SK-N-SH (cell line): Measurements from ENCODE around the gene C18orf54. TPM values are rescaled to one million over a fixed set of nuclear protein-coding genes. Genes with fewer than 3 reads are reported as not detected.

Source experiments
- CTCF ChIA-PET: fragments of 300-600, 350-600 bp; formaldehyde crosslinking; extraction: SDS; loops from one replicate; lab custom pipeline; 2021; lab: Yijun Ruan, JAX
- POLR2A ChIA-PET: fragments of 350-600 bp; sonication (Branson Sonifier 250); formaldehyde crosslinking; extraction: SDS; loops from one replicate; lab custom pipeline; 2020; ENCODE audit warnings: antibody characterized with exemption, inconsistent platforms; lab: Yijun Ruan, JAX
- DNase-seq: peaks from one replicate; pipeline ENCODE4 v3.0.0; 2012
- H2AFZ ChIP-seq: fragments of 200-600 bp; sonication (generic); 2 replicates; pipeline ENCODE4 v1.8.1; 2016; ENCODE audit warnings: antibody characterized with exemption, mild to moderate bottlenecking, low read depth
- H3F3A ChIP-seq: fragments of 200-600 bp; sonication (generic); replicated peaks from 2 replicates; pipeline ENCODE3; 2016; ENCODE audit warnings: antibody characterized with exemption, mild to moderate bottlenecking; ENCODE audit not compliant: insufficient read depth
- H3K27ac ChIP-seq, 2 experiments: fragments of 200-500 bp in 1 of 2; fragments of 200-600 bp in 1 of 2; sonication (Bioruptor generic) in 1 of 2; sonication (generic), shearing (Covaris generic) in 1 of 2; 2 replicates each; pipeline versions ENCODE4 v1.5.1 to v1.6.1; 2014 to 2016; ENCODE audit warnings: low read depth in 2 of 2, inconsistent platforms in 1 of 2, low read length in 1 of 2, mild to moderate bottlenecking in 1 of 2, mixed read lengths in 1 of 2
- H3K27me3 ChIP-seq: fragments of 200-600 bp; sonication (generic), shearing (Covaris generic); 2 replicates; pipeline ENCODE4 v1.6.1; 2016; ENCODE audit warnings: mixed run types; ENCODE audit not compliant: insufficient read depth
- H3K36me3 ChIP-seq, 2 experiments: fragments of 200-500 bp in 1 of 2; fragments of 200-600 bp in 1 of 2; sonication (Bioruptor generic) in 1 of 2; sonication (generic) in 1 of 2; replicated peaks in 1 of 2; 2 replicates each; pipeline versions ENCODE3 to v1.5.1; 2014 to 2016; ENCODE audit warnings: low read length in 1 of 2, mild to moderate bottlenecking in 1 of 2; ENCODE audit not compliant: insufficient read depth in 2 of 2, control insufficient read depth in 1 of 2
- H3K4me1 ChIP-seq, 2 experiments: fragments of 200-500 bp in 1 of 2; fragments of 200-600 bp in 1 of 2; sonication (Bioruptor generic) in 1 of 2; sonication (generic), shearing (Covaris generic) in 1 of 2; 2 replicates each; pipeline versions ENCODE4 v1.5.1 to v1.6.1; 2014 to 2016; ENCODE audit warnings: low read depth in 1 of 2, low read length in 1 of 2, mixed run types in 1 of 2; ENCODE audit not compliant: insufficient read depth in 2 of 2, control insufficient read depth in 1 of 2
- H3K4me2 ChIP-seq: fragments of 200-600 bp; sonication (generic), shearing (Covaris generic); 2 replicates; pipeline ENCODE4 v1.6.1; 2017; ENCODE audit warnings: mixed run types
- H3K4me3 ChIP-seq, 2 experiments: fragments of 200-500 bp in 1 of 2; fragments of 200-600 bp in 1 of 2; sonication (Bioruptor generic) in 1 of 2; sonication (generic), shearing (Covaris generic) in 1 of 2; 2 replicates each; pipeline versions ENCODE4 v1.5.1 to v1.8.1; 2014 to 2016; ENCODE audit warnings: low read depth in 2 of 2, inconsistent platforms in 1 of 2, low read length in 1 of 2, mild to moderate bottlenecking in 1 of 2, mixed read lengths in 1 of 2, moderate library complexity in 1 of 2
- H3K79me2 ChIP-seq: fragments of 200-600 bp; sonication (generic); 2 replicates; pipeline ENCODE4 v1.8.1; 2017; ENCODE audit warnings: mild to moderate bottlenecking; ENCODE audit not compliant: insufficient read depth
- H3K9ac ChIP-seq: fragments of 200-600 bp; sonication (generic); 2 replicates; pipeline ENCODE4 v1.6.1; 2017; ENCODE audit warnings: mixed run types
- H3K9me2 ChIP-seq: fragments of 200-600 bp; sonication (generic); 2 replicates; pipeline ENCODE4 v1.6.1; 2017; ENCODE audit warnings: mixed run types
- H3K9me3 ChIP-seq: fragments of 200-600 bp; sonication (generic); 2 replicates; pipeline ENCODE4 v1.6.1; 2017; ENCODE audit warnings: mixed run types, mild to moderate bottlenecking, moderate library complexity
- H4K20me1 ChIP-seq: fragments of 200-600 bp; sonication (generic); 2 replicates; pipeline ENCODE4 v1.6.1; 2017; ENCODE audit warnings: mild to moderate bottlenecking, mixed run types; ENCODE audit not compliant: insufficient read depth
- CHD2 ChIP-seq: fragments of 150-350 bp; IDR thresholded peaks from 2 replicates; pipeline ENCODE4 v1.6.1; 2018; ENCODE audit warnings: low read length; ENCODE audit not compliant: partially characterized antibody
- ELF1 ChIP-seq: IDR thresholded peaks from 2 replicates; pipeline ENCODE4 v1.4.0; 2012
- EP300 ChIP-seq, 2 experiments: IDR thresholded peaks; 2 replicates each; pipeline versions ENCODE4 v1.4.0 to v1.6.1; 2012; ENCODE audit warnings: borderline replicate concordance in 1 of 2, low read depth in 1 of 2, low read length in 1 of 2
- EZH2phosphoT487 ChIP-seq: fragments of 200-600 bp; sonication (generic); IDR thresholded peaks from 2 replicates; pipeline ENCODE4 v1.6.1; 2017; ENCODE audit warnings: low read depth, mixed run types, mild to moderate bottlenecking, antibody characterized with exemption, moderate library complexity, borderline replicate concordance
- FOSL2 ChIP-seq: IDR thresholded peaks from 2 replicates; pipeline ENCODE4 v1.4.0; 2012; ENCODE audit warnings: low read depth, mild to moderate bottlenecking, moderate library complexity, borderline replicate concordance
- GABPA ChIP-seq: IDR thresholded peaks from 2 replicates; pipeline ENCODE4 v1.4.0; 2012; ENCODE audit warnings: low read depth, mild to moderate bottlenecking
- JUND ChIP-seq: IDR thresholded peaks from 2 replicates; pipeline ENCODE4 v1.4.0; 2012
- MXI1 ChIP-seq: IDR thresholded peaks from 2 replicates; pipeline ENCODE4 v1.6.1; 2012; ENCODE audit warnings: mild to moderate bottlenecking, low read depth, low read length, improper control_type of control experiment
- NRF1 ChIP-seq: IDR thresholded peaks from 2 replicates; pipeline ENCODE4 v1.6.1; 2012; ENCODE audit warnings: low read depth, mild to moderate bottlenecking, low read length
- RAD21 ChIP-seq: IDR thresholded peaks from 2 replicates; pipeline ENCODE4 v1.6.1; 2012; ENCODE audit warnings: mild to moderate bottlenecking, low read length
- RFX5 ChIP-seq: IDR thresholded peaks from 2 replicates; pipeline ENCODE4 v1.6.1; 2012; ENCODE audit warnings: mild to moderate bottlenecking, improper control_type of control experiment, low read length
- RXRA ChIP-seq: IDR thresholded peaks from 2 replicates; pipeline ENCODE4 v1.4.0; 2012; ENCODE audit warnings: low read depth, mild to moderate bottlenecking, borderline replicate concordance
- TCF12 ChIP-seq: IDR thresholded peaks from 2 replicates; pipeline ENCODE4 v1.4.0; 2012
- WGBS: methylation state at CpG from one replicate; pipeline ENCODE4 v1.1.6; 2017; ENCODE audit warnings: low lambda C conversion rate; 5-methylcytosine and 5-hydroxymethylcytosine counted together
- polyA plus RNA-seq, 3 experiments: library from polyadenylated mRNA; depleted of rRNA; stranded (reverse); fragments of >200 nt; gene quantifications; 2 replicates each; pipeline ENCODE4 v1.2.3, GENCODE V29; 2012
- TF ChIP-seq, protein P1 (sequence below): fragments of 150-350 bp; IDR thresholded peaks from 2 replicates; pipeline ENCODE4 v1.6.1; 2016; ENCODE audit warnings: mild to moderate bottlenecking, low read depth, low read length
- TF ChIP-seq, protein P2 (sequence below): fragments of 200-600 bp; sonication (generic); IDR thresholded peaks from 2 replicates; pipeline ENCODE4 v1.6.1; 2017; ENCODE audit warnings: antibody characterized with exemption, mild to moderate bottlenecking, moderate library complexity

Gene C18orf54
- polyA plus RNA-seq, 1 of the 3 experiments (the other 2 are of a cell fraction), result 0.76 TPM

DNA sequence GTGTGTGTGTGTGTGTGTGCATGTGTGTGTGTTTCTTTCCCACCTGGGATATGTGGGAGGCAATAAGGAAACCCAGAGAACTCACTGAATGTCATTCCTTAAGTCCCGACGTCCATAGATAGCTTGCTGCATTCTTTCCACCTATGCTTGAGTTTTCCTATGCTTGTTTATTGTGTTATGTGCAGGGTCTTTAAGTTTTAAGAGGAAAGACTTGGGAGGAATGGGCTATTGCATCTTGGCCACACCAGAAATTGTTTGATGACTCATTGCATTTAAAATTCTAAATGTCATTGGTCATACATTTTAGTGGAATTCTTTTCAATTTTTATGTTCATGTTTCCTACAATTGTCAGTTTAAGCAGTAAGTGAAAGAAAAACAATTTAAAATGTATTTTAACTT lies 33.7 kb upstream of the C18orf54 start:
- WGBS, result 78% methylated on average over 2 of the region's 2 CpGs
- H4K20me1 ChIP-seq, result no peaks in the 10 kb centered on the region
- ChIA-PET POLR2A (no interaction called here), CTCF (interaction anchor here (0.6 to 1.0 kb wide), 3 partner anchors 16 to 68 kb away, joined by 3 to 4 read pairs (median 3); no protein-coding TSS in a partner anchor)
- no peaks in the 10 kb centered on the region for H3K9me3 ChIP-seq
- H3F3A ChIP-seq, result no peaks in the 10 kb centered on the region
- no peak overlapping the region for H3K4me3 ChIP-seq
- H3K9ac ChIP-seq, result no peak overlapping the region
- no peaks in the 10 kb centered on the region for H3K27me3 ChIP-seq
- no peaks in the 10 kb centered on the region for H3K36me3 ChIP-seq
- DNase-seq, result no peak
- no peak overlapping the region for H2AFZ ChIP-seq
- H3K79me2 ChIP-seq, result no peaks in the 10 kb centered on the region
- no peak overlapping the region for H3K27ac ChIP-seq
- H3K4me2 ChIP-seq, result no peak overlapping the region
- TF ChIP-seq EP300 (IDR thresholded peaks at IDR 0.05; ENCODE audit: borderline replicate concordance in 1 of 2, low read depth in 1 of 2, low read length in 1 of 2) (no peak), EZH2phosphoT487 (no peak), CHD2 (no peak), ELF1 (no peak), FOSL2 (no peak), JUND (no peak), GABPA (no peak), RAD21 (no peak)
- TF ChIP-seq, protein P1, sequence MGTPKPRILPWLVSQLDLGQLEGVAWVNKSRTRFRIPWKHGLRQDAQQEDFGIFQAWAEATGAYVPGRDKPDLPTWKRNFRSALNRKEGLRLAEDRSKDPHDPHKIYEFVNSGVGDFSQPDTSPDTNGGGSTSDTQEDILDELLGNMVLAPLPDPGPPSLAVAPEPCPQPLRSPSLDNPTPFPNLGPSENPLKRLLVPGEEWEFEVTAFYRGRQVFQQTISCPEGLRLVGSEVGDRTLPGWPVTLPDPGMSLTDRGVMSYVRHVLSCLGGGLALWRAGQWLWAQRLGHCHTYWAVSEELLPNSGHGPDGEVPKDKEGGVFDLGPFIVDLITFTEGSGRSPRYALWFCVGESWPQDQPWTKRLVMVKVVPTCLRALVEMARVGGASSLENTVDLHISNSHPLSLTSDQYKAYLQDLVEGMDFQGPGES, result no peak
- TF ChIP-seq, protein P2, sequence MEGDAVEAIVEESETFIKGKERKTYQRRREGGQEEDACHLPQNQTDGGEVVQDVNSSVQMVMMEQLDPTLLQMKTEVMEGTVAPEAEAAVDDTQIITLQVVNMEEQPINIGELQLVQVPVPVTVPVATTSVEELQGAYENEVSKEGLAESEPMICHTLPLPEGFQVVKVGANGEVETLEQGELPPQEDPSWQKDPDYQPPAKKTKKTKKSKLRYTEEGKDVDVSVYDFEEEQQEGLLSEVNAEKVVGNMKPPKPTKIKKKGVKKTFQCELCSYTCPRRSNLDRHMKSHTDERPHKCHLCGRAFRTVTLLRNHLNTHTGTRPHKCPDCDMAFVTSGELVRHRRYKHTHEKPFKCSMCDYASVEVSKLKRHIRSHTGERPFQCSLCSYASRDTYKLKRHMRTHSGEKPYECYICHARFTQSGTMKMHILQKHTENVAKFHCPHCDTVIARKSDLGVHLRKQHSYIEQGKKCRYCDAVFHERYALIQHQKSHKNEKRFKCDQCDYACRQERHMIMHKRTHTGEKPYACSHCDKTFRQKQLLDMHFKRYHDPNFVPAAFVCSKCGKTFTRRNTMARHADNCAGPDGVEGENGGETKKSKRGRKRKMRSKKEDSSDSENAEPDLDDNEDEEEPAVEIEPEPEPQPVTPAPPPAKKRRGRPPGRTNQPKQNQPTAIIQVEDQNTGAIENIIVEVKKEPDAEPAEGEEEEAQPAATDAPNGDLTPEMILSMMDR, result no peak
- H3K9me2 ChIP-seq, result no peaks in the 10 kb centered on the region
- peaks cover 0 to 6% of the 10 kb centered on the region in 2 experiments; a peak in 1 of 4 replicates for H3K4me1 ChIP-seq

DNA sequence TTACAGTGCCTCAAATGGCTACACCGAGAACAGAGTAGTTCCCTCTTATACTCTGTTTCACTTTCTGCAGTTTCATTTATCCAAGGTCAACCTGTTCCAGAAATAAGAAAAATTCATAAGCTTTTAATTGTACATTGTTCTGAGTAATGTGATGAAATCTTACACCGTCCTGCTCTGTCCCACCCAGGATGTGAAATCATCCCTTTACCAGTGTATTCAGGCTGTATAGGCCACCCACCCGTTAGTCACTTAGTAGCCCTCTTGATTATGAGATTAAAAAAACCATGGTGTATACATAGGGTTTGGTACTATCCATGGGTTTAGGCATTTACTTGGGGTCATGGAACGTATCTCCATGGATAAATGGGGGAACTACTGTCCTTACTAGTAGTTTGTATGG lies 29.9 kb upstream of the C18orf54 start:
- Histone ChIP-seq H3K9me2 (no peaks in the 10 kb centered on the region), H3K4me3 (no peak overlapping the region), H3K9ac (no peak overlapping the region), H3K27ac (no peak overlapping the region), H3K9me3 (no peaks in the 10 kb centered on the region), H3K4me1 (peaks cover 0 to 6% of the 10 kb centered on the region in 2 experiments; a peak in 1 of 4 replicates), H3F3A (no peaks in the 10 kb centered on the region), H3K4me2 (no peak overlapping the region), H3K36me3 (no peaks in the 10 kb centered on the region), H3K79me2 (no peaks in the 10 kb centered on the region), H2AFZ (no peak overlapping the region), H4K20me1 (no peaks in the 10 kb centered on the region), H3K27me3 (no peaks in the 10 kb centered on the region)
- 80% methylated on average over 4 of the region's 4 CpGs for WGBS
- no peak for DNase-seq
- TF ChIP-seq NRF1 (no peak), EZH2phosphoT487 (no peak), TCF12 (no peak), RXRA (no peak), MXI1 (no peak), RFX5 (no peak)
- TF ChIP-seq, protein P1, result no peak
- POLR2A ChIA-PET, result no interaction called here
- CTCF ChIA-PET, result no interaction called here
